Fibroblast of pulmonary artery (primary cell): ENCODE data around the gene BMP5.

Experiments used
- DNase-seq: peaks from one replicate; pipeline ENCODE4 v3.0.0-alpha.2; 2010; ENCODE audit warnings: low read depth
- H3K4me3 ChIP-seq: replicated peaks from 2 replicates; pipeline ENCODE4 v1.5.1; 2011; ENCODE audit warnings: low read depth, mild to moderate bottlenecking, control low read depth, low read length, moderate library complexity
- TF ChIP-seq, protein P1 (sequence below): IDR thresholded peaks from 2 replicates; pipeline ENCODE4 v1.5.1; 2011; ENCODE audit warnings: mild to moderate bottlenecking, control low read depth, low read length, inconsistent platforms; ENCODE audit errors: missing control alignments

Gene BMP5

DNA sequence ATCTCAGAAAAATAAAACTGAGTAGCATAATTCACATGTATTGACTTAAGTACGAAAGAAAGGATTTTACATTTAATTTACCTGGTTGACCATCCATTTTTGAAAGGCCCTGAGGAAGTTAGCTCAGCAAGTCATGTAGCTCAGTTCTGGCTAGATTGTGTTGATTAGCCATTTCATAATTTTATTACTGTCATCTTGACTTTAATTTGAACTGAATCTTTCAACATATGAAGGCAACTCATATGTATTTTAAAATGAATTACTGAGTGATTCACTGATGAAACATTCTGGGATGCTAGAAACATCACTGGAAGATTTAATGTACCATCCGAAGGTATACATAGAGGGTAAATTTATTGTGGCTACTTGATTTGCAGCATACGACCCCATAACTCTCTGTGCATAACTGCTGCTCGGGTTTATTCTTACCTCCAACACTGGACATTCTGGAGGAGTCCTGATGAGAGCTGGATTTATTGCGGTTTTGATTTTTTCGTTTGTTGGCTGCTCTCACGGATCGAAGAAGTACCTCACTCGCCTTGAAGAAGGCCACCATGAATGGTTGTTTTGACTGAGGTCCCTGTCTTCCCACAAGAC, 101.7 kb downstream of the BMP5 start:
- no peak for DNase-seq
- H3K4me3 ChIP-seq, result no peak overlapping the region
- TF ChIP-seq, protein P1, sequence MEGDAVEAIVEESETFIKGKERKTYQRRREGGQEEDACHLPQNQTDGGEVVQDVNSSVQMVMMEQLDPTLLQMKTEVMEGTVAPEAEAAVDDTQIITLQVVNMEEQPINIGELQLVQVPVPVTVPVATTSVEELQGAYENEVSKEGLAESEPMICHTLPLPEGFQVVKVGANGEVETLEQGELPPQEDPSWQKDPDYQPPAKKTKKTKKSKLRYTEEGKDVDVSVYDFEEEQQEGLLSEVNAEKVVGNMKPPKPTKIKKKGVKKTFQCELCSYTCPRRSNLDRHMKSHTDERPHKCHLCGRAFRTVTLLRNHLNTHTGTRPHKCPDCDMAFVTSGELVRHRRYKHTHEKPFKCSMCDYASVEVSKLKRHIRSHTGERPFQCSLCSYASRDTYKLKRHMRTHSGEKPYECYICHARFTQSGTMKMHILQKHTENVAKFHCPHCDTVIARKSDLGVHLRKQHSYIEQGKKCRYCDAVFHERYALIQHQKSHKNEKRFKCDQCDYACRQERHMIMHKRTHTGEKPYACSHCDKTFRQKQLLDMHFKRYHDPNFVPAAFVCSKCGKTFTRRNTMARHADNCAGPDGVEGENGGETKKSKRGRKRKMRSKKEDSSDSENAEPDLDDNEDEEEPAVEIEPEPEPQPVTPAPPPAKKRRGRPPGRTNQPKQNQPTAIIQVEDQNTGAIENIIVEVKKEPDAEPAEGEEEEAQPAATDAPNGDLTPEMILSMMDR, result no peak

DNA sequence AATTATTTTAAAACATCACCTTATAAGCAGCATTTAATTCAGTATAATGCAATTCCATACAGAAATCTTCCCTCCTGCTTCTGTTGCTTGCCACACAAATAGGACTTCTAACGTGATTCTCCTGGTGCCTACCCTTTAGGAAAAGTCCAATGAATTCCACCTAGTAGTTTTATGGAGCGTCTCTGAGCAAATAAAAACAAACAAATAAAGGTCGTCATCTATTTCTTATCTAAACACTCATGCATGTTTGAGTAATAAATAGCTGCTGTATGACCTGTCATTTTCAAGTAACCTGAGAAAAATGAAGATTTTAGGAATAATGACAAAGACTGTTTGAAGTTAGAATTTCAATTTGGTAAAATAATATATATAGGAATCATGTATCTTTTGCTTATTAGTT, 102.7 kb downstream of the BMP5 start:
- TF ChIP-seq, protein P1, result no peak
- no peak for DNase-seq
- no peak overlapping the region for H3K4me3 ChIP-seq

DNA sequence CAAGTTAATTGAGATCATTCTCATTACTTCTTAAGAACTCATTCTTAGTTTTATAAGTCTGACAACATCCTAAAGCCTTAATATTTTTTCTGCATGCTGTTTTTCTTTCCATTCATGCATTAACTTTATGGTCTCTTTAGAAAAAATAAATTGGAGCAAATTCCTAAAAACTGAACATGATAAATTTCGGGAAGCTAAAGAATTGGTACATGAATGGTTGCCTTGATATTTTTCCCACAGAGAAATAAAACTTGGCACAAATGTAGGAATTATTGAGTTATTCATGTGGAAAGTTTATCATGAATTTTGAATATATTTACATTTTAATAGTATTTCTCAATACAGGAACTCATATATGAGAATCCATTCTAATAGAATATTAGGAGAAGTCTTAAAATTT, 115.9 kb downstream of the BMP5 start:
- TF ChIP-seq, protein P1, result no peak
- no peak for DNase-seq
- H3K4me3 ChIP-seq, result no peak overlapping the region

DNA sequence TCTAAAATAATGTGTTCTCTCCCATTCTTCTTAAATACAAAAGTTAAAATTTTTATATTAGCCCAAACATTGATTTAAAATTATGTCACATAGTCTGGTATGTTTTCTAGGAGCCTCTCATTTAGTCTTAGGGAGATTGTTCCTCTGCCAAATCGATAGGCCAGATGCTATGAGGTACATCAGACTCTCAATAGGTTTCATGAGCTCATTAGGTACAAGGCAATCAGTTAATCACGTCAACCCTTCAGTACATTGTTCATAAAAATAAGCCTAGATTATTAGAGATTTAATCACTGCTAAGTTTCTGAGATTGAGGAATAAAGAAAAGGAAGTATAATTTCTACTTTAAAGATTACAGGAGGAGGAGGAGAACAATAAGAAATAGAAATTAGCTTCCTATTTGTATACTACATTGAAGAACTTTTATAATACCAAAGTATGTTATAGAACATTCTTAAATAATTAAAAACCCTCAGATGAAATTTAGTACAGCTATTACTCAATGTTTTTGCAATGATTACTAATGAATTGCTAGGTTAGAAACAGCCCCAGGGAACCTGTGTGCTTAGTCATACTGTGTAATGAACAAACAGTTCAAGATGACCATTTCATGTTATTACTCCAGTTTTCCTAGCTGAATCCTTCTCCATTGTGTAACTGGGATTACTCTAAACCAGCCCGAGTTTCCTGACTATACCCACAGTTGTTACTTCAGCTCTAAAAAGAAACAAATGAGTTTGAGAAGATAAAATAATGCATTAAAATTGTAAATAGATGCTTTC, 117.0 kb downstream of the BMP5 start:
- peak; percentile 74 for DNase-seq
- TF ChIP-seq, protein P1, result no peak
- no peak overlapping the region for H3K4me3 ChIP-seq

DNA sequence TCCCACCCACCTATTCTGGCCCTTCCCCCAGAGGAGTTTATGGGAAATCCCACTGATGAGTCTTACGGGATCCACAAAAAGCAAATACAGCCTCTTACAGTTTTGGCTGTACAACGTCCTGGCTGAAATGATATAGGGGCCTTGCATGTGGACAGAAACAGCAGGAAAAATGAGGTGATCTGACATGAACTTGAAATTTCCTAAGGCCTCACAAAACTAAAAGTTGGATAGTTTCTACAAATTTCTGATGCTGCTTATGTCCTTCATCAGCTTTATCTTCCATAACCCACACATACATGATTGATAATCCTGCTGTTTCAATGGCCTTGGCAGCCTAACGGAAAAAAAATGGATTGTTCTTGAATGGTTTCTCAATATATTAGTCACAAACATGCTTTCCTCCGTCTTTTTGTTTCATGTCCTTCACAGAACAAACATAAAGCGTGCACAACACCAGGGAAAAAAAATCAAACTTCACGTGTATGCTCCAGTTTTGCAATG, 118.8 kb downstream of the BMP5 start:
- no peak for DNase-seq
- TF ChIP-seq, protein P1, result no peak
- H3K4me3 ChIP-seq, result no peak overlapping the region

DNA sequence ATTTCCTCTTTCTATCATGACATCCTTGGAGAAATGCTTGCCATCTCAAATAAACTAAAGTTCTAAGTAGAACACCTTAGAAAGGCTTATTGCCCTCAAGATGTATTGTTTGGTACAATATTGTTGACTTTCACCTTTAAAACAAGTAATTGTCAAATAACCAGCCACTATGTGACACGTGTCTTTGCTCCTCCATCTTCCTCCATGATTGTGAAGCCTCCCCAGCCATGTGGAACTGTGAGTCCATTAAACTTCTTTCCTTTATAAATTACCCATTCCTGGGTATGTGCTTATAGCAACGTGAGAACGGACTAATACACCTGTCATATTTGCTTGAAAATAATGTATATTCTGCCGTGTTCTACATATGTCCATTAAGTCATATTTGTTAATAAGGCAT, 126.5 kb downstream of the BMP5 start:
- no peak for DNase-seq
- TF ChIP-seq, protein P1, result no peak
- H3K4me3 ChIP-seq, result no peak overlapping the region
